GM19240 (cell line): Measurements from ENCODE around the gene C1orf105.
"Not testable (repeated sequence)": the region's sequence is repeated elsewhere in the genome, so short reads cannot be mapped to it uniquely, and the experiment has no call there.

ENCODE experiments used
- DNase-seq: peaks from one replicate; pipeline ENCODE4 v3.0.0; 2011; ENCODE audit warnings: low spot score; ENCODE audit not compliant: insufficient read length

The C1orf105 gene

DNA sequence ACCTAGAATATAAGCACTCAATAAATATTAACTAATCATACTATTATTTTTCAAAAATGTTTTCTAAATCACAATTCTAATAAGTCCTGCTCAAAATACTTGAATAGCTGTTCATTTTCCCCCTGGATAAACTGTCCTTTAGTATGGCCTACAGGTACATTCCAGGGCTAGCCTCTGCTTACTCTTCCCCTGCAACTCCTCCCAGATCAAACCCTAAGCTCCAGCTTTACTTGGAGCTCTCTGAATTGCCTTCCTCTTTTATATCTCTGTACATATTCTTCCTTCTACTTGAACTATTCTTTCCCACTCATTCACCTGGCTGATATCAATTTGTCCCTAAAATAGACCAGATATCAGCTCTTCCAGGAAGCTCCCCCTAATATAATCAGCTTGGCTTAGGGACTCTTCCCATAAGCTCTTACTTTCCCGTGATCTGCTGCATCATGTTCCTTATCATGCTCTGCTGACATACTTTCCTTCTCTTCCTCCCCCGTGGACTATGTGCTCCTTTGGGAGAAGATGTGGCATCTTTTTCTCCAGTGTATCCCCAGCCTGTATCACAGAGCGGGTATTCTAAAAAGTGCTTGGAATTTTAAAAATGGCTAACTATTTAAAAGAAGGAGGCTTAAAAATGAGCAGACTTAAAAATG is 66.4 kb downstream of the C1orf105 start:
- DNase-seq: no peak

DNA sequence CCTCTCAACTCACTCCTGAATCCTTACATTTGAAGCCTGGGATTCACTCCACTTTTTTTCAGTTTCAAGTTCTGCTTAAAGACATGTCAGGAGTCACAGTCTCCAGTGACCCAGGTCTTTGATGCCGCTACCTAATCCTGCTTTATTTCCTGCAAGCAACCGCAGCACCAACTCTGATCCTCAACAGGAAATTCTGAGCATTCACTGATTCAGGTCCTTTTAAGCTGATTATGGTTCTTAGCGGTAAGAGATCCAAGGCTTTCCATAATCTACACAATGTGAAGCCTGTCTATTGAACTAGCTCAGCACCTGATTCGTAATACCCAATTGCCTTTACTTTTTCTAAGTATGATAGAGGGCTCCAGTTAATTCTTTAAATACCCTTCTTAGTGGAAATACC is 67.1 kb downstream of the C1orf105 start:
- no peak for DNase-seq

DNA sequence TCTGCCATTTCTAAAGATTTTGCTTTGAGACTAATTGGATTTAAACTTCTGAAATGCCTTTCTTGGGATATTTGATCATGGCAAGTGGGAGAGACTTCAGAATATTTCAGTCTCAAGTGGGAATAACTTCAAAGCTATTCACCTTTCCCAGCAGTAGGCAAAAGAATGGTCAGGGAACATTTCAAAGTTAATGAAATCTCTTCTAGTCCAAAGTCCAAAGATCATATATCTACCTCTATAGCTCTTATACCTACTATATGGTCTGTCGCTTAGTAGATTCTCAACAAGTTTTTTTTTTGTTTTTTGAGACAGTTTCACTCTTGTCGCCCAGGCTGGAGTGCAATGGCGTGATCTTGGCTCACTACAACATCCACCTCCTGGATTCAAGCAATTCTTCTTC is 67.9 kb downstream of the C1orf105 start:
- no peak for DNase-seq

DNA sequence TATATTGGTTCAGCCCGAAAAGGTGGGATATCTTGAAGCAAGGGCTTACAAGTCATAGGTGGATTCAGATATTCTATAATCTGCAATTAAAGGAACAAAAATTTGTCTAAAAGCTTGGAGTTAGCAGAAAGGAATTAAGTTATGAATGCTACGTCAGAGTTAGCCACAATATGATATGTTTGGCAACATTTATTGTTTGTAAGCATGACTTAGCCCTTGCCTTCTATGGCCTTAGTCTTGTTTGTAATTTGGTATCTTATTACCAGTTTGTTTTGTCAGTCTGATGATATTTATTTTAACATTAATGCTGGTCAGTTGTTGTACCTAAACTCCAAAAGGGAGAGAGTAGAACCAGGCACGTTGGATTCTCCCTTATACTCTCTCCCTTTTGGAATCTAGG is 69.4 kb downstream of the C1orf105 start:
- DNase-seq: no peak

DNA sequence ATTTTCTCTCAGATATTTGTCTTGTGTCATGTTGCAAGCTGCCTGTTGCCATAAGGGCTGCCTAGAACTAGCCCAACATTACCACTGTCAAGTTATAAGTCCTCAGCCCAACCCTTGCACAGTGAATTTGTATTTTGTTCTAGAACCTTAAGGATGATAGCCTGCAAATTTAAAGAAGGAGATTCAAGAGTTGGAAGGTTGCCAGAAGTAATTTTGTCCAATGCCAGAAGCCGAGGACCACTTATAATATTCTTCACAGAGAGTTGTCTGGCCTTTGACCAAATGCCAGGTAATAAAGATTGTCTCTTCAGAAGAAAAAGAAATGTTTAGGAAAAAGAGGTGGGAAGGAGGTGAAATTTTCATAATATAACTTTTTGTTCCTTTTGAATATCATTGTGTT is 71.9 kb downstream of the C1orf105 start:
- no peak for DNase-seq

DNA sequence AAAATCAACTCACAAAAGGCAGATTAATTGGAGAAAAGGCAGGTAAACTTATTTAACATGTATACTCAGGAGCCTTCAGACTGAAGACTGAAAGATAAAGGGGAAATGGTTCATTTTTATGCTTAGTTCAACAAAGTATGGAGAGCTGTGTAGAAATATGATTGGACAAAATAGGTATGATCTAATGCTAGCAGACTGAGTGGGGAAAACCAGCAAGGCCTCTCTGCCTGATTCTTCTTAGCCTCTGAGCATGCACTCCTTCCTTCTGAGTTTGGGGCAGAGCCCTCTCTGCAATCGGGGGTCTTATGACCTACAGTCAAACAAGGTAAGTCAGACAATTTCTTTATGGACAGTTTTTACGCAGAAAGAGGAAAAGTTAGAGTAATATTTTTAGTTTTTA is 73.7 kb downstream of the C1orf105 start:
- no peak for DNase-seq

DNA sequence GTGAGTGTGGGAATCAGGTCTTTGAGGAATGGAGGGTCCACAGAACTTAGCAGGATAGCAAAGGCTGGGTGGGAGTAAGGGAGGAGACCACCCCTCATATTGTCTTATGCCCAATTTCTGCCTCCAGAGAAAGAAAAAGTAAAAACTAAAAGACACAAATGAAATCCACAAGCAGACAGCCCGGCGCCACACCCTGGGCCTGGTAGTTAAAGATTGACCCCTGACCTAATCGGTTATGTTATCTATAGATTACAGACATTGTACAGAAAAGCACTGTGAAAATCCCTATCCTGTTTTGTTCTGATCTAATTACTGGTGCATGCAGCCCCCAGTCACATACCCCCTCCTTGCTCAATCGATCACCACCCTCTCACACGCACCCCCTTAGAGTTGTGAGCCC is 75.6 kb downstream of the C1orf105 start:
- not testable (repeated sequence) for DNase-seq

DNA sequence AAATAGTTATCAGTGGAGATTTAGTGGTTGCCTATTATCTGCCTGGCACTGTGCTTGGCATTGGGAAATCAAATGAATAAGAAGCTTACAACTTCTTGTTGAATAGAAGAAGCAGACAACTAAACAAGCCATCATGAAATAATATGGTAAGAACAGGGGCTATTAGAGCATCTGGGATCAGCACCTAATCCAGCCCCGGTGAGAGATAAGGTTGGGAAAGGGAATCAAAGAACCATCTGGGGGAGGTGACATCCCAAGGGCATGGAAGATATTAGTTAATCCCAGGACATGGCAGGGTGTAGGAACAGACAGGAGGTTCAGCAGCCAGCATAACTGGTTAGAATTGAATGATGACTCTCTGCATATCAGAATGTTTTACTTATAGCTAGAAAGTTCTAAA is 76.2 kb downstream of the C1orf105 start:
- DNase-seq: no peak

DNA sequence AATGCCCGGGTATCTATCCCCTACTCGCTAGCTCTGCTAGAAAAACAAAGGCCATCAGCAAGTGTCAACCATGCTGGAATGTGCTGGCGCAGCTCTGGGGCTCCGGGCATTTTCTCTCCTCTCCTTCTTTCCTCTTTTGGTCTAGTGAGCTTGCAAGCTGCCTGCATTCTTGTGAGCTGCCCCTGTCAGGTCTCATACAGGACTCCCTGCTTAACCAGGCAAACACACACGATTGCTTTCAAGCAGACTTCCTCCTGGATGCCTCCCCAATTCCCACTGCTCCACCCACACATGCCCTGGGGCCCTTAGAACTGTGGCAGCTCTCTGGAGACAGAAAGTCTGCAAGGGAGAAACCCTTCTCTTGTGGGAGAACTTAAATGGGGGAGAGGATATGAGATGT is 76.7 kb downstream of the C1orf105 start:
- DNase-seq: no peak

DNA sequence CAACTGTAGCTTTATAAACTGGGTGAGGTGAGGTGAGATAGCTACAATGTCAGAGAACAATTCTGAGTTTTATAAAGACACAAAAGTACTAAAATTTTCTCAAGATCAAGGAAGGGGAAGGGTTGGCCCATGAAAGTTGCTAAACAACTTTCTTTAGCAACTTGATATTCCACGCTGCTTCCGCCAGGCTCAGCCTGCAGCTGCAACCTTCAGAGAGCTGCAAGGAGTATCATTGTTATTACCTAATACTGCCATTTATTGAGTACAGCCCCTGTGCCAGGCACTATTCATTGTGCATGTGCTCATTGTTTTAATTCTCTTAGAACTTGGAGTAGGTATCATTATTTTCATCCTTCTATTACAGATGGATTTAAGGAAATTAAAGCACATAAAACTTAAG is 78.4 kb downstream of the C1orf105 start:
- DNase-seq: no peak

DNA sequence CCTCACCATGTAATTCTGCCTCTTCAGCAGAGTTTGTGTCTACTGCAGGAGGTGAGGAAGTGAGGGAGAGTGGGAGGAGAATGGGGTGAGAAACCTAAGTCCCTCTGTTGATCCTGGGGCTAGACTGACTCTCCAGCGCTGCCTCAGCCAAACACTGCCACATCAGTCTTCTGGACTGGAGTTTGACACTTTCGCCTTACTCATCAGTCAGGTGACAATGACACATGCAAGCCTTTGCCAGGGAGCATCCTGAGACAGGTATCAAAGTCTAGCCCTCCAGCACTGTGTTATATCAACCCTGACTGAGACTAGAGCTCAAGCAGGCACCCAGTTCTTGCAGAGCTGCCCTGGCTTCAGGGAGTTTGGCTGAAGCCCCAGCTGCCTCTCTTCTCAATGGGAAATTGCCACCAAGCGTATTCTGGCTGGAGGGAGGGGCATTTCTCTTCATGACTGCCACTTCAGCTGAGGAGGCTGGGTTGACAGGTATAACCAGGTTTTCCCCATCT is 79.2 kb downstream of the C1orf105 start:
- no peak for DNase-seq

DNA sequence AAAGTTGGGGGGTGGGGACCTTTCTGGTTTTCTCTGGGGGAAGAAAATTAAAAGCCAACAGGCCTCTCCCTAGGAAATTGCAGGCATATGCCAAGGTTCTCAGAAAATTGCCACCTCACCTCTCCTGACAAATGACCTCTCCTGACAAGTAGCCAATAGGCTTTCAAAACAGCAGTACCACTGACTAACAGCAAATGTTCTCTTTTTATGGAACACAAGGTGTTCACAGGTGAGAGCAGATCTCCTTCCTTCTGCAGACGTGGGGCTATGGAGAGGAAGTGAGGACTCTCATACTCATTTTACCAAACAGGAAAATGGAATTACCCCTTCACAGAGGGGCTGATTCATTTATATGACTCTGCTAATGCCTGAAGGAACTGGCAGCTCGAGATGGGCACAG is 79.7 kb downstream of the C1orf105 start:
- DNase-seq: no peak

DNA sequence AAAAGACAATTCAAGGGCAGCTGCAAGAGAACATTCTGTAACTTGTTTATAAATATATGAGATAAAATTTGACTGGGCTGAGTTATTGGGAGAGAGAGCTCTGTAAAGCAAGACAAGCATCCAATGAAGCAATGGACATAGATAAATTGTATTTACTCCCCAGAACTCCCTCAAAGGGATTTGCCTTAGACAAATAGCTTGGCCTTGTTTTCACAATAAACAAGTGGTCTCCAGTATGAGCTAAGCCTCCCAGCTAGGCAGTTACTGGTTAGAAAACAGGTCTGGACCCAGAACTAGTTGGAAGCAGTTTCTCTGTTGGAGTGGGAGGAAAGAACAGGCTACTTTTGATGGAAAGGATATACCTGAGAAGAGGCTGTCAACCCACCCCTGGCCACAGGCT is 87.3 kb downstream of the C1orf105 start:
- DNase-seq: no peak

DNA sequence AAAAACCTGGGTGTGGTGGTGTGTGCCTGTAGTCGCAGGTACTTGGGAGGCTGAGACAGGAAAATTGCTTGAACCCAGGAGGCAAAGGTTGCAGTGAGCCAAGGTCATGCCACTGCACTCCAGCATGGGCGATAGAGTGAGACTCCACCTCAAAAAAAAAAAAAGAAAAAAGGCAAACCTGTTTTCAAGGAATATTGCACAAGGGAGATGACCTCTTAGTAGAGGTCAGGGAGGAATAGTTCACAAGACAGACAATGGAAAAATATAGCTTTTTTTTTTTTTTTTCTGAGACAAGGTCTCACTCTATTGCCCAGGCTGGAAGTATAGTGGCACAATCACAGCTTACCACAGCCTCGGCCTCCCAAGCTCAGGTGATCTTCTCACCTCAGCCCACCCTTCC is 90.0 kb downstream of the C1orf105 start:
- no peak for DNase-seq

DNA sequence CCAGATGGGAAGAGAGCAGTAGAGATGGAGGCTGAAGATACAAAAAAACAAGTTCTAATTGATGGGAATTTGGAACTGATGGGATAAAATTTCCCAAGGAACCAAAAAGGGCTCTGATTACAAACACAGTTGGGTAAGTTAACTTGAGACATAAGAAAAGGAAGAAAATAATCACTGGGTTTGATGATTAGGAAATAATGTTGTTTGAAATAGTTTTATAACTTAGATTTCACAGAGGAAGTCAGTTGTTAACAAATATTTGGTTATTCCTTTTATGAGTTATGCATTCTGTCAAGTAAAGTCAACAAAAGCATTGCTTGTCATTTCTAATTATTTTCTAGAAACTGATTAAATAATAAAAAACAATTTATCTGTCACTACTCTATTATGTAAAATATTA is 92.1 kb downstream of the C1orf105 start:
- no peak for DNase-seq

DNA sequence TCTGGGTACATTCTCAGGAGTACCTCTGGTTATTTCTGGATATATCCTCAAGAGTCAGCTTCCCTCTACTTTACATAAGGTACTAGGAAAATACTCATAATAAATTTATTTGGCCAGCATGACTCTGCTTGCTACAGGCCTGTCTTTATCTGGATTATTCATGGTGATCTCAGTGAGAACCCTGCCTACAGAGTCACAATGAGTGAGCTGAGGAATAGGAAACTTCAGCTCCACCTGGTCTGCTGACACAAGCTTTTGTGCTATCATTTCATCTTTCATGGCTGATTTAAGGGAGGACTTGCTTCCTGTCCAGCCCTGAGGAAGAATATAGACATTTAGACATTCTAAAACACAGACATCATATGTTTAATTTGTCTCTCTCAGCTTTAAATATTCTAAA is 93.0 kb downstream of the C1orf105 start:
- DNase-seq: no peak

DNA sequence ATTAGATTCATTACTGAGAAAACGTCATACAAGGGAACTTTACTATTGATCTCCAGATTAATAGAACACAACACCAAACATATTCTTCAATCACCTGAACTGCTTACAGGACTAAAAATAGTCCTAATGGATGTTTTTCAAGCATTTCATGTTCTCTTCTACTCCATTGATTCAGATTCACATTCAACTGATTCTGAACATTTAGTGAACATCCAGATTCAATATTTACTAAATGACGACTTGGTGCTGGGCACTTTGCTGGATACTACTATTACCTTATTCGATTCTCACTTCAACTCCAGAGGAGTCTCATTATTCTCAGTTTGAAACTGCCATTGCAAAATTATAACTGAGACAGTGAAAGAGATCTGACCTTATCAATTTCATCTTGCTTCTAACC is 93.6 kb downstream of the C1orf105 start:
- DNase-seq: no peak

DNA sequence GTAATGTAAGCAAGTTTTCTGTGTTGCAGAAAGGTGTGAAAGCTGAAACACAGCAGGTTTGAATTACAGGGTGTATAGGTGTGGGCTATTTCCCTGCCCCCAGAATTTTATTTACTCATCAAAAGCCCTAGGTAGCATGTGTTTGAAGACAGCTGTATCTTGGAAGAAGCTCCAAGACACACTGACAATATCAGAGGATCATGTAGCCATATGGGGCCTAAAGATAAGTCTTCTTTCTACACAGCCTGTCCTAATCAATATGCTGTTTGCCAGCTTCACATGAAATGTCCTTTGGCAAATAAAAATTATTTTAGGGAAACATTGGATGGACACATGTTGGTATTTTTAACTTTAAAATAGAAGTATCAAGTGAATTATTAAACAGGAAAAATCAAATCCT is 95.0 kb downstream of the C1orf105 start:
- DNase-seq: no peak

DNA sequence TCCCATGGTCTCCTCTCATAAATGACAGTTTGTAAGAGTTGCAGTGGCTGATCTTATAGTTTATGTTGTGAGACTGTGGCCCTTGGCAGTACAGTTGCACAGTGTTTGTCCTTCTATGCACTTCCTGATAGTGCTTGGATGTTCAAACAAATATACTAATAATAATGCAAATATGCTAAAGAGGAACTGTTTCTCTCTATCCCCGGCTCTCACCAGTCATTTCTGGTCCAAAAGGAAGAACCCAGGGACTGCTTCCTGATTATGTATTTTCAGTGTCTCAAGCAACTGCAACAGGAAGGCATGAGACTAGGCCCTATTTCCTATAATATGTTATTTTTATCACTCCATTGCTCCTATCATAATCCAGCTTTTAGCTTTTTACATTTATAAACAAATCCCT is 95.4 kb downstream of the C1orf105 start:
- no peak for DNase-seq

DNA sequence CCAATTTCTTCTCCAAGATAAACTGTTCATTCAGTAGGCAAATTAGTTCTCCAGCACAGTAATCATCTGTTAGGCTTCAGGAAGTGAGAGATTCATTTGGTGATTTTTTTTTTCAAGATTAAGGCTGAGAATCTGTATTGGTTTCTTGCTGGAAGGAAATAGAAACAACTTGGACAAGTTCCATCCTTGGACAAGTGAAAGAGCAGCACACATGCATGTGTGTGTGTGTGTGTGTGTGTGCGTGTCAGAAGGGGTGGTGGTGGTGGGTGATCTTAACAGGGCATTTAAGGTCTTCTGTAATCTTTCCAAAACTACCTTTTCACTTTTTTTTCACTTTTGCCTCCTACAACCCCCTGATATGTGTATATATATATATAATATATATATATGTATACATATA is 96.6 kb downstream of the C1orf105 start:
- DNase-seq: no peak

DNA sequence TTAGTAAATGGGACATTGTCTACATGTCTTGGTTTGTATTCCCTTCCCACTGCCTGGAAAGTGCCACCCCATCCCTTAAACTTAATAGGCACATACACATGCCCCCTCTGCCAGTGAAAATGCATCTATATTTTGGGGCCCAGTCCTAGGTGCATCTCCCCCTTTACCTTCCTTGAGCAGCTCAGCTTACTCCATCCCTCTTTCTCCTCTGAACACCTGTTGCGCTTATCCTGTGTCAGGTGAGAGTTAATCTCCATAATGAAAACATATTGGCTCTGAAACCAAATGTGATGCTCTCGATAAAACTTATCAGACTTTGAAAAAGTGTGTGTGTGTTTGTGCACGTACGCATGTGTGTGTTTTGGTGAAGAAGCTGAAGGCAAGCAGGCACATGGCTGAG is 97.1 kb downstream of the C1orf105 start:
- no peak for DNase-seq
